Kidney glomerular epithelial cell (primary cell): ENCODE measurements around the gene PIK3C2G.

ENCODE experiments used
- DNase-seq: peaks from one replicate; lab custom pipeline; 2025; lab: John Stamatoyannopoulos, UW

PIK3C2G gene

GRCh38 chr12:18345021-18345735 is 83.9 kb downstream of the PIK3C2G start:
- DNase-seq: peak; percentile 11

- DNase-seq: no peak
Measured at GRCh38 chr12:18352312-18352711, 91.0 kb downstream of the PIK3C2G start.

- DNase-seq: no peak
Measured at GRCh38 chr12:18355429-18355828, 94.1 kb downstream of the PIK3C2G start.

GRCh38 chr12:18358077-18358476 is 96.8 kb downstream of the PIK3C2G start:
- DNase-seq: no peak

GRCh38 chr12:18358930-18359329 is 97.6 kb downstream of the PIK3C2G start:
- DNase-seq: no peak

GRCh38 chr12:18361433-18361832 is 100.1 kb downstream of the PIK3C2G start:
- DNase-seq: no peak

- DNase-seq: no peak
Measured at GRCh38 chr12:18363321-18363720, 102.0 kb downstream of the PIK3C2G start.

GRCh38 chr12:18368594-18368993 is 107.3 kb downstream of the PIK3C2G start:
- no peak for DNase-seq

- DNase-seq: no peak
Measured at GRCh38 chr12:18373181-18373580, 111.9 kb downstream of the PIK3C2G start.

- no peak for DNase-seq
Measured at GRCh38 chr12:18375131-18375530, 113.8 kb downstream of the PIK3C2G start.

- DNase-seq: no peak
Measured at GRCh38 chr12:18375583-18375982, 114.3 kb downstream of the PIK3C2G start.

- DNase-seq: no peak
Measured at GRCh38 chr12:18382236-18382885, 121.0 kb downstream of the PIK3C2G start.

- peak; percentile 87 for DNase-seq
Measured at GRCh38 chr12:18383203-18383602, 121.9 kb downstream of the PIK3C2G start.

- no peak for DNase-seq
Measured at GRCh38 chr12:18387706-18388105, 126.4 kb downstream of the PIK3C2G start.

GRCh38 chr12:18389820-18390219 is 128.5 kb downstream of the PIK3C2G start:
- DNase-seq: no peak

GRCh38 chr12:18391151-18391550 is 129.8 kb downstream of the PIK3C2G start:
- peak; percentile 3 for DNase-seq

GRCh38 chr12:18394742-18395141 is 133.4 kb downstream of the PIK3C2G start:
- DNase-seq: no peak

- no peak for DNase-seq
Measured at GRCh38 chr12:18400186-18400585, 138.9 kb downstream of the PIK3C2G start.

- no peak for DNase-seq
Measured at GRCh38 chr12:18402872-18403611, 141.7 kb downstream of the PIK3C2G start.

- no peak for DNase-seq
Measured at GRCh38 chr12:18411453-18411852, 150.1 kb downstream of the PIK3C2G start.

GRCh38 chr12:18414671-18415070 is 153.4 kb downstream of the PIK3C2G start:
- DNase-seq: no peak

GRCh38 chr12:18415227-18415626 is 153.9 kb downstream of the PIK3C2G start:
- no peak for DNase-seq

GRCh38 chr12:18416412-18416811 is 155.1 kb downstream of the PIK3C2G start:
- DNase-seq: no peak
